ENCODE measurements around the gene CLEC10A. TPM values are rescaled to one million over a fixed set of nuclear protein-coding genes. Genes with fewer than 3 reads are reported as not detected.
"Not testable (repeated sequence)": the region's sequence is repeated elsewhere in the genome, so short reads cannot be mapped to it uniquely, and the experiment has no call there.

Gene CLEC10A
- total RNA-seq, 1 donor from 2014 or later = 7.7 TPM

- H3K27ac ChIP-seq = no peak overlapping the region
- H3K4me1 ChIP-seq = peaks cover 7% of the 10 kb centered on the region
- ATAC-seq = no peak
- H3K27me3 ChIP-seq (ENCODE audit: low read depth) = no peaks in the 10 kb centered on the region
- no peaks in the 10 kb centered on the region for H3K9me3 ChIP-seq
- no peak for TF ChIP-seq CTCF (IDR thresholded peaks at IDR 0.05)
- intact Hi-C loops (cut with DNase I) = no loop called here
- DNase-seq = no peak
- H3K36me3 ChIP-seq = no peaks in the 10 kb centered on the region
- H3K4me3 ChIP-seq = no peak overlapping the region
Observed at GRCh38 chr17:7123844-7124243, 43.8 kb upstream of the CLEC10A start.

- Histone ChIP-seq H3K27me3 (ENCODE audit: low read depth) (no peaks in the 10 kb centered on the region), H3K36me3 (no peaks in the 10 kb centered on the region)
- no peak for DNase-seq
Observed at GRCh38 chr17:7122381-7122780, 42.3 kb upstream of the CLEC10A start.

GRCh38 chr17:7120635-7121034 lies 40.6 kb upstream of the CLEC10A start:
- H3K9me3 ChIP-seq; H3K27me3 ChIP-seq (ENCODE audit: low read depth); intact Hi-C loops (cut with DNase I); H3K4me3 ChIP-seq; DNase-seq; H3K4me1 ChIP-seq; H3K36me3 ChIP-seq: not testable (repeated sequence)
- peak; percentile 54 to 68 for ATAC-seq
- peak overlapping the region; percentile 56 for H3K27ac ChIP-seq

More at GRCh38 chr17:7122381-7122780, 42.3 kb upstream of the CLEC10A start:
- no peak overlapping the region for H3K4me3 ChIP-seq
- TF ChIP-seq CTCF (IDR thresholded peaks at IDR 0.05) = no peak
- no peaks in the 10 kb centered on the region for H3K9me3 ChIP-seq
- no peak for ATAC-seq
- intact Hi-C loops (cut with DNase I) = no loop called here
- H3K27ac ChIP-seq = no peak overlapping the region
- H3K4me1 ChIP-seq = peaks cover 7% of the 10 kb centered on the region

- DNase-seq (no peak), ATAC-seq (no peak)
- Histone ChIP-seq H3K27me3 (ENCODE audit: low read depth) (no peaks in the 10 kb centered on the region), H3K4me1 (peaks cover 7% of the 10 kb centered on the region), H3K27ac (no peak overlapping the region), H3K36me3 (no peaks in the 10 kb centered on the region), H3K4me3 (no peak overlapping the region), H3K9me3 (no peaks in the 10 kb centered on the region)
- intact Hi-C loops (cut with DNase I) = no loop called here
- TF ChIP-seq CTCF (IDR thresholded peaks at IDR 0.05) = no peak
Observed at GRCh38 chr17:7120123-7120522, 40.1 kb upstream of the CLEC10A start.

- peaks cover 10% of the 10 kb centered on the region for H3K4me1 ChIP-seq
- H3K27me3 ChIP-seq (ENCODE audit: low read depth) = no peaks in the 10 kb centered on the region
- H3K27ac ChIP-seq = no peak overlapping the region
- DNase-seq = no peak
- TF ChIP-seq CTCF (IDR thresholded peaks at IDR 0.05) = no peak
- H3K4me3 ChIP-seq = no peak overlapping the region
- intact Hi-C loops (cut with DNase I) = no loop called here
- ATAC-seq = no peak
- H3K9me3 ChIP-seq = no peaks in the 10 kb centered on the region
- H3K36me3 ChIP-seq = no peaks in the 10 kb centered on the region
Observed at GRCh38 chr17:7119314-7119713, 39.3 kb upstream of the CLEC10A start.

GRCh38 chr17:7114875-7115614 lies 35.0 kb upstream of the CLEC10A start:
- H3K36me3 ChIP-seq = no peaks in the 10 kb centered on the region
- no peak overlapping the region for H3K4me3 ChIP-seq
- H3K4me1 ChIP-seq = peaks cover 3% of the 10 kb centered on the region
- no peak for TF ChIP-seq CTCF (IDR thresholded peaks at IDR 0.05)
- intact Hi-C loops (cut with DNase I) = no loop called here
- peak; percentile 49 to 58 for ATAC-seq
- no peak for DNase-seq
- no peaks in the 10 kb centered on the region for H3K9me3 ChIP-seq
- H3K27me3 ChIP-seq (ENCODE audit: low read depth) = peaks cover 4% of the 10 kb centered on the region
- H3K27ac ChIP-seq = no peak overlapping the region
